Measurements from ENCODE around the gene PLD1. TPM values are rescaled to one million over a fixed set of nuclear protein-coding genes. Genes with fewer than 3 reads are reported as not detected.
"Not testable (repeated sequence)": the region's sequence is repeated elsewhere in the genome, so short reads cannot be mapped to it uniquely, and the experiment has no call there.

The PLD1 gene
- total RNA-seq, 1 donor from 2014 or later: 25.4 TPM

- Histone ChIP-seq H3K27me3 (no peaks in the 10 kb centered on the region), H3K4me3 (no peak overlapping the region), H3K9me3 (no peaks in the 10 kb centered on the region), H3K36me3 (no peaks in the 10 kb centered on the region), H3K4me1 (peaks cover 9% of the 10 kb centered on the region), H3K27ac (no peak overlapping the region)
- no peak for DNase-seq
- TF ChIP-seq CTCF (IDR thresholded peaks at IDR 0.05): no peak
- ATAC-seq: no peak
- intact Hi-C loops (cut with DNase I): no loop called here
These were observed 62.0 kb downstream of the PLD1 start for GRCh38 chr3:171748064-171748924.

GRCh38 chr3:171747223-171747920, 62.9 kb downstream of the PLD1 start:
- Histone ChIP-seq H3K9me3 (no peaks in the 10 kb centered on the region), H3K4me3 (no peak overlapping the region), H3K27me3 (no peaks in the 10 kb centered on the region), H3K4me1 (peaks cover 9% of the 10 kb centered on the region), H3K36me3 (no peaks in the 10 kb centered on the region), H3K27ac (no peak overlapping the region)
- TF ChIP-seq CTCF (IDR thresholded peaks at IDR 0.05): no peak
- no peak for DNase-seq
- no peak for ATAC-seq
- intact Hi-C loops (cut with DNase I): no loop called here

GRCh38 chr3:171746320-171747222, 63.7 kb downstream of the PLD1 start:
- H3K9me3 ChIP-seq; intact Hi-C loops (cut with DNase I); ATAC-seq; H3K4me3 ChIP-seq; H3K4me1 ChIP-seq; H3K36me3 ChIP-seq; H3K27me3 ChIP-seq; DNase-seq; H3K27ac ChIP-seq: not testable (repeated sequence)

- Histone ChIP-seq H3K27me3 (no peaks in the 10 kb centered on the region), H3K36me3 (no peaks in the 10 kb centered on the region), H3K27ac (no peak overlapping the region), H3K4me1 (peaks cover 9% of the 10 kb centered on the region), H3K4me3 (no peak overlapping the region), H3K9me3 (no peaks in the 10 kb centered on the region)
- DNase-seq: no peak
- no peak for TF ChIP-seq CTCF (IDR thresholded peaks at IDR 0.05)
- intact Hi-C loops (cut with DNase I): no loop called here
- peak; percentile 14 for ATAC-seq
These were observed 64.5 kb downstream of the PLD1 start for GRCh38 chr3:171745577-171746319.

- Histone ChIP-seq H3K36me3 (no peaks in the 10 kb centered on the region), H3K4me3 (no peak overlapping the region), H3K4me1 (peaks cover 9% of the 10 kb centered on the region), H3K27me3 (no peaks in the 10 kb centered on the region), H3K27ac (no peak overlapping the region), H3K9me3 (no peaks in the 10 kb centered on the region)
- DNase-seq (no peak), ATAC-seq (no peak)
- no peak for TF ChIP-seq CTCF (IDR thresholded peaks at IDR 0.05)
- intact Hi-C loops (cut with DNase I): no loop called here
These were observed 66.0 kb downstream of the PLD1 start for GRCh38 chr3:171744158-171744741.

All from upper lobe of right lung (tissue), 1 donor.